Measurements from ENCODE around the gene SH3PXD2A. TPM values are rescaled to one million over a fixed set of nuclear protein-coding genes. Genes with fewer than 3 reads are reported as not detected.

Gene SH3PXD2A
- total RNA-seq, 1 donor from 2014 or later = 12.2 TPM

- Histone ChIP-seq H3K4me3 (ENCODE audit: low read depth, low read length) (no peak overlapping the region), H3K36me3 (ENCODE audit: control insufficient read depth, insufficient read depth, low read length) (no peaks in the 10 kb centered on the region), H3K27me3 (ENCODE audit: control insufficient read depth, insufficient read depth, low read length) (no peaks in the 10 kb centered on the region)
- TF ChIP-seq, protein P1, sequence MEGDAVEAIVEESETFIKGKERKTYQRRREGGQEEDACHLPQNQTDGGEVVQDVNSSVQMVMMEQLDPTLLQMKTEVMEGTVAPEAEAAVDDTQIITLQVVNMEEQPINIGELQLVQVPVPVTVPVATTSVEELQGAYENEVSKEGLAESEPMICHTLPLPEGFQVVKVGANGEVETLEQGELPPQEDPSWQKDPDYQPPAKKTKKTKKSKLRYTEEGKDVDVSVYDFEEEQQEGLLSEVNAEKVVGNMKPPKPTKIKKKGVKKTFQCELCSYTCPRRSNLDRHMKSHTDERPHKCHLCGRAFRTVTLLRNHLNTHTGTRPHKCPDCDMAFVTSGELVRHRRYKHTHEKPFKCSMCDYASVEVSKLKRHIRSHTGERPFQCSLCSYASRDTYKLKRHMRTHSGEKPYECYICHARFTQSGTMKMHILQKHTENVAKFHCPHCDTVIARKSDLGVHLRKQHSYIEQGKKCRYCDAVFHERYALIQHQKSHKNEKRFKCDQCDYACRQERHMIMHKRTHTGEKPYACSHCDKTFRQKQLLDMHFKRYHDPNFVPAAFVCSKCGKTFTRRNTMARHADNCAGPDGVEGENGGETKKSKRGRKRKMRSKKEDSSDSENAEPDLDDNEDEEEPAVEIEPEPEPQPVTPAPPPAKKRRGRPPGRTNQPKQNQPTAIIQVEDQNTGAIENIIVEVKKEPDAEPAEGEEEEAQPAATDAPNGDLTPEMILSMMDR (IDR thresholded peaks at IDR 0.05; ENCODE audit: insufficient read depth, low read length, poor library complexity, severe bottlenecking) = no peak
- no peak for DNase-seq (ENCODE audit: low read depth)
These were observed 117.5 kb downstream of the SH3PXD2A start for GRCh38 chr10:103737735-103738367.

- no peaks in the 10 kb centered on the region for H3K27me3 ChIP-seq (ENCODE audit: control insufficient read depth, insufficient read depth, low read length)
- TF ChIP-seq, protein P1 (IDR thresholded peaks at IDR 0.05; ENCODE audit: insufficient read depth, low read length, poor library complexity, severe bottlenecking) = peak; percentile 17
- H3K4me3 ChIP-seq (ENCODE audit: low read depth, low read length) = no peak overlapping the region
- DNase-seq (ENCODE audit: low read depth) = no peak
- H3K36me3 ChIP-seq (ENCODE audit: control insufficient read depth, insufficient read depth, low read length) = no peaks in the 10 kb centered on the region
These were observed 118.6 kb downstream of the SH3PXD2A start for GRCh38 chr10:103736763-103737162.

DNA sequence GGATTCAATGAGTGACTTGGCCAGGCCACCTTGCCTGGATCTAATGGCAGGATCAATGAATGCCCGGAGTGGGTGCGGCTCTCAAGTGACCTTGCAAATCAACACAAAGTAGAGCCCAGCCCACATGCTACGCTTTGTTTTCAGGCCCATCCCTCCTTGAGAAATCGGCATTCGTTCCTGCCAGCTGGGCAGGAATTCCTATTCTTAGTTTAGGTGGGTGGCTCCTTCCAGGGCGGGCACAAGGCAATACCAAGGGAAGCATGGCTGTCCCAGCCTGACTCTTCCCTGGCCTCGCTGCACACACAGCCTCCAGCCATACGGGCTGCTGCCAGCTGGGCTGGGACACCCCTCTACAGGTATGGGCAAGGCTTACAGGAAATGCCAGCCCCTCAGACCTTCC, 119.3 kb downstream of the SH3PXD2A start:
- DNase-seq (ENCODE audit: low read depth) = no peak
- H3K36me3 ChIP-seq (ENCODE audit: control insufficient read depth, insufficient read depth, low read length) = no peaks in the 10 kb centered on the region
- H3K27me3 ChIP-seq (ENCODE audit: control insufficient read depth, insufficient read depth, low read length) = no peaks in the 10 kb centered on the region
- TF ChIP-seq, protein P1 (IDR thresholded peaks at IDR 0.05; ENCODE audit: insufficient read depth, low read length, poor library complexity, severe bottlenecking) = no peak
- H3K4me3 ChIP-seq (ENCODE audit: low read depth, low read length) = no peak overlapping the region

GRCh38 chr10:103734731-103735130, 120.6 kb downstream of the SH3PXD2A start:
- TF ChIP-seq, protein P1 (IDR thresholded peaks at IDR 0.05; ENCODE audit: insufficient read depth, low read length, poor library complexity, severe bottlenecking) = no peak
- Histone ChIP-seq H3K27me3 (ENCODE audit: control insufficient read depth, insufficient read depth, low read length) (peaks cover under 1% of the 10 kb centered on the region), H3K36me3 (ENCODE audit: control insufficient read depth, insufficient read depth, low read length) (no peaks in the 10 kb centered on the region), H3K4me3 (ENCODE audit: low read depth, low read length) (no peak overlapping the region)
- DNase-seq (ENCODE audit: low read depth) = no peak

DNA sequence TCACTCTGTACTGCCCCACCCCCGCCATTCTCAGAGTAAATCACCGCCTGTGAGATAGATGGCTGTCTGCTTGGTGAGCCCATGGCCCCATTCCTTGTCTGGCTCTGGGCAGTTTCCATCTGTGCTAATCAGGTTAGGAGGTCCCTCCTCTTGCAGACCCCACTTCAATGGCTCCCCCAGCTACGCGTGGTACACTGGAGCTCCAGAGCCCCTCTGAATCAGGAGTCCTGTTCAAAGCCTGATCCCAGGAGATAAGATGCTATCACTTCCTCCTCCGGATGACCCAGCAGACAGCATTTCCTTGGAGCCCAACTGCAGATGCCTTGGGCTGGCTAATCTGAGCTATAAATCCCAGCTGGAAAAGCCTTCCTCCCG, 122.3 kb downstream of the SH3PXD2A start:
- no peak overlapping the region for H3K4me3 ChIP-seq (ENCODE audit: low read depth, low read length)
- TF ChIP-seq, protein P1 (IDR thresholded peaks at IDR 0.05; ENCODE audit: insufficient read depth, low read length, poor library complexity, severe bottlenecking) = no peak
- H3K36me3 ChIP-seq (ENCODE audit: control insufficient read depth, insufficient read depth, low read length) = no peaks in the 10 kb centered on the region
- no peak for DNase-seq (ENCODE audit: low read depth)
- peaks cover 3% of the 10 kb centered on the region for H3K27me3 ChIP-seq (ENCODE audit: control insufficient read depth, insufficient read depth, low read length)
